K562 (cell line): Measurements from ENCODE around the gene ANKRD65. TPM values are rescaled to one million over a fixed set of nuclear protein-coding genes. Genes with fewer than 3 reads are reported as not detected.

Source experiments
- ATAC-seq: fragments of 200-7000 bp; cut with Tn5 transposase; 3 replicates; pipeline ENCODE4 v1.9.1; 2020; ENCODE audit warnings: moderate library complexity
- BruUV-seq: library from RNA; stranded (reverse); fragments of 400-500 nt; replicated peaks from 2 replicates; lab custom pipeline; 2021; lab: Mats Ljungman, UMichigan
- CTCF ChIA-PET: fragments of 300-600 bp; formaldehyde crosslinking; extraction: SDS; loops from one replicate; lab custom pipeline; 2021; ENCODE audit warnings: low intra/inter-chr PET ratio; lab: Yijun Ruan, JAX
- POLR2A ChIA-PET: fragments of 300-600, 350-650 bp; sonication (Branson Sonifier 250); formaldehyde crosslinking; extraction: SDS; loops from one replicate; lab custom pipeline; 2021; ENCODE audit warnings: antibody characterized with exemption, inconsistent platforms; lab: Yijun Ruan, JAX
- DNase-seq, 4 experiments: peaks; one replicate each; pipeline versions ENCODE4 v3.0.0 to v3.0.0-alpha.2; 2011 to 2018; ENCODE audit warnings: low spot score in 3 of 4, mixed read lengths in 3 of 4; ENCODE audit errors: extremely low read depth in 1 of 4
- FAIRE-seq: peaks from 2 replicates; lab custom pipeline; 2011; peaks lifted over from hg19 to GRCh38; lab: Jason Lieb, UNC
- H2AFZ ChIP-seq: 2 replicates; pipeline ENCODE4 v1.6.0; 2011; ENCODE audit warnings: low read depth, low read length, control low read depth, inconsistent platforms
- H3K27ac ChIP-seq: fragments of 200-600 bp; 3 replicates; pipeline ENCODE4 v1.8.0; 2011; ENCODE audit warnings: low read depth, mild to moderate bottlenecking, control low read depth, inconsistent platforms, low read length, moderate library complexity, mixed read lengths; ENCODE audit errors: extremely low read depth
- H3K27me3 ChIP-seq, 2 experiments: fragments of 300-600 bp in 1 of 2; 2 replicates in 1 of 2; 3 replicates in 1 of 2; pipeline versions ENCODE4 v1.6.0 to v1.8.0; 2011; ENCODE audit warnings: inconsistent platforms in 2 of 2, low read length in 2 of 2, mild to moderate bottlenecking in 1 of 2, mixed read lengths in 1 of 2, moderate library complexity in 1 of 2; ENCODE audit not compliant: control insufficient read depth in 2 of 2, insufficient read depth in 2 of 2
- H3K36me3 ChIP-seq: fragments of 300-600 bp; 3 replicates; pipeline ENCODE4 v1.8.0; 2011; ENCODE audit warnings: mild to moderate bottlenecking, low read length, inconsistent platforms; ENCODE audit not compliant: control insufficient read depth, insufficient read depth
- H3K4me1 ChIP-seq, 2 experiments: fragments of 200-600 bp in 1 of 2; replicated peaks in 1 of 2; 2 replicates in 1 of 2; 3 replicates in 1 of 2; pipeline versions ENCODE4 v1.5.1 to v1.8.0; 2011; ENCODE audit warnings: inconsistent platforms in 2 of 2, low read length in 2 of 2, mild to moderate bottlenecking in 1 of 2, mixed read lengths in 1 of 2, moderate library complexity in 1 of 2; ENCODE audit not compliant: control insufficient read depth in 2 of 2, insufficient read depth in 2 of 2
- H3K4me2 ChIP-seq: 2 replicates; pipeline ENCODE4 v1.6.1; 2011; ENCODE audit warnings: low read length, control low read depth, inconsistent platforms, mixed read lengths; ENCODE audit not compliant: insufficient read depth
- H3K4me3 ChIP-seq: fragments of 200-600 bp; sonication (generic), shearing (Covaris generic); 2 replicates; pipeline ENCODE4 v1.5.1; 2016; ENCODE audit warnings: control low read depth, inconsistent platforms
- H3K79me2 ChIP-seq: fragments of 200-600 bp; 3 replicates; pipeline ENCODE4 v1.8.0; 2011; ENCODE audit warnings: low read length, inconsistent platforms; ENCODE audit not compliant: control insufficient read depth, insufficient read depth
- H3K9ac ChIP-seq, 2 experiments: 2 replicates each; pipeline versions ENCODE4 v1.6.0 to v1.6.1; 2011; ENCODE audit warnings: low read depth in 2 of 2, low read length in 2 of 2, control low read depth in 1 of 2, inconsistent platforms in 1 of 2, mild to moderate bottlenecking in 1 of 2, mixed read lengths in 1 of 2; ENCODE audit not compliant: insufficient read depth in 1 of 2
- H3K9me1 ChIP-seq: one replicate; pipeline ENCODE4 v1.6.0; 2011; ENCODE audit warnings: inconsistent platforms, mild to moderate bottlenecking, low read length, moderate library complexity; ENCODE audit not compliant: control insufficient read depth, insufficient read depth
- H3K9me3 ChIP-seq: replicated peaks from 2 replicates; pipeline ENCODE4 v1.5.1; 2011; ENCODE audit warnings: low read depth, low read length, inconsistent platforms; ENCODE audit not compliant: control insufficient read depth, insufficient read depth
- H4K20me1 ChIP-seq: replicated peaks from 2 replicates; pipeline ENCODE4 v1.6.1; 2011; ENCODE audit warnings: low read length, inconsistent platforms, mixed read lengths; ENCODE audit not compliant: control insufficient read depth, insufficient read depth
- ADNP ChIP-seq: fragments of 200-800 bp; sonication (Bioruptor generic); IDR thresholded peaks from 2 replicates; pipeline ENCODE4 v1.6.1; 2016; ENCODE audit warnings: missing genetic modification characterization, missing compliant biosample characterization
- FOXA1 ChIP-seq: fragments of 450-650 bp; IDR thresholded peaks from 2 replicates; pipeline ENCODE4 v1.6.1; 2016; ENCODE audit warnings: mild to moderate bottlenecking, borderline replicate concordance
- GTF2A2 ChIP-seq: IDR thresholded peaks from 2 replicates; pipeline ENCODE4 v1.6.1; 2016; ENCODE audit warnings: mild to moderate bottlenecking, missing genetic modification characterization, missing compliant biosample characterization
- NRF1 ChIP-seq, 2 experiments: fragments of 450-650 bp; IDR thresholded peaks in 1 of 2; conservative IDR thresholded peaks in 1 of 2; 2 replicates each; pipeline ENCODE4 v1.6.1; 2014; ENCODE audit warnings: mild to moderate bottlenecking in 2 of 2
- REST ChIP-seq, 2 experiments: fragments of 450-650 bp; formaldehyde crosslinking in 1 of 2; IDR thresholded peaks; 2 replicates each; pipeline versions ENCODE4 v1.4.0 to v1.6.1; 2014 to 2020; ENCODE audit warnings: mild to moderate bottlenecking in 2 of 2, borderline replicate concordance in 1 of 2, low read depth in 1 of 2
- ZMIZ1 ChIP-seq, 2 experiments: fragments of 150-350 bp in 1 of 2; IDR thresholded peaks; 2 replicates each; pipeline ENCODE4 v1.6.1; 2012 to 2016; ENCODE audit warnings: low read depth in 2 of 2, low read length in 2 of 2, mild to moderate bottlenecking in 1 of 2, moderate library complexity in 1 of 2
- ZNF263 ChIP-seq: sonication (generic); formaldehyde crosslinking; IDR thresholded peaks from 2 replicates; pipeline ENCODE4 v1.8.0; 2022; ENCODE audit warnings: mild to moderate bottlenecking, missing genetic modification reagents, borderline replicate concordance
- ZNF274 ChIP-seq: IDR thresholded peaks from 2 replicates; pipeline ENCODE4 v1.6.1; 2011; ENCODE audit warnings: low read depth, mild to moderate bottlenecking, low read length, moderate library complexity, borderline replicate concordance
- ZNF561 ChIP-seq: fragments of 450-650 bp; formaldehyde crosslinking; conservative IDR thresholded peaks from 2 replicates; pipeline ENCODE4 v1.4.0; 2020; ENCODE audit warnings: mild to moderate bottlenecking, moderate library complexity
- ZNF717 ChIP-seq: fragments of 250-450 bp; sonication (Bioruptor Pico); IDR thresholded peaks from 2 replicates; pipeline ENCODE4 v1.5.0; 2021
- ZNF764 ChIP-seq: fragments of 250-450 bp; sonication (Bioruptor Pico); IDR thresholded peaks from 2 replicates; pipeline ENCODE4 v1.4.0; 2020; ENCODE audit warnings: low read depth, mild to moderate bottlenecking, moderate library complexity
- WGBS: fragments of 100-300 bp; shearing (Covaris generic); methylation state at CpG from one replicate; pipeline ENCODE4 v1.1.6; 2016; ENCODE audit warnings: low coverage, mixed read lengths; ENCODE audit not compliant: insufficient coverage; ENCODE audit errors: missing lambda C conversion rate; 5-methylcytosine and 5-hydroxymethylcytosine counted together
- in situ Hi-C: fragments of 300-500 bp; cut with MboI; formaldehyde crosslinking; loops from 4 replicates; pipeline ENCODE4 v1.15.0; 2018; ENCODE audit warnings: inconsistent platforms, mixed read lengths
- intact Hi-C: fragments of 100-400 bp; cut with micrococcal nuclease; formaldehyde crosslinking; loops from 2 replicates; pipeline ENCODE4 v1.14.2; 2022
- polyA plus RNA-seq, 8 experiments: library from polyadenylated mRNA; depleted of rRNA in 4 of 8; stranded (reverse) in 5 of 8; unstranded in 3 of 8; fragments of >200 nt; fragmentation: Nextera tagmentation in 2 of 8; fragmentation: Illumina TruSeq in 1 of 8; extraction: Ambion mirVana in 2 of 8; extraction: Trizol in 1 of 8; gene quantifications; 2 replicates each; pipeline versions ENCODE4 v1.2.1 to v1.2.3, GENCODE V29; 2011 to 2014; ENCODE audit warnings: inconsistent platforms in 1 of 8, missing spikeins in 1 of 8
- total RNA-seq, 7 experiments: library from RNA; depleted of rRNA in 6 of 7; stranded (reverse); fragments of >200 nt in 6 of 7; fragmentation: Illumina TruSeq in 2 of 7; extraction: Trizol in 2 of 7; gene quantifications; 2 replicates each; pipeline versions ENCODE4 v1.2.1 to v1.2.3, GENCODE V29; 2011 to 2021; ENCODE audit warnings: low replicate concordance in 1 of 7

The ANKRD65 gene
- total and polyA plus RNA-seq, 9 of the 15 experiments (the other 6 are each of a cell fraction or from before 2014, with no cell fraction given): not detected

DNA sequence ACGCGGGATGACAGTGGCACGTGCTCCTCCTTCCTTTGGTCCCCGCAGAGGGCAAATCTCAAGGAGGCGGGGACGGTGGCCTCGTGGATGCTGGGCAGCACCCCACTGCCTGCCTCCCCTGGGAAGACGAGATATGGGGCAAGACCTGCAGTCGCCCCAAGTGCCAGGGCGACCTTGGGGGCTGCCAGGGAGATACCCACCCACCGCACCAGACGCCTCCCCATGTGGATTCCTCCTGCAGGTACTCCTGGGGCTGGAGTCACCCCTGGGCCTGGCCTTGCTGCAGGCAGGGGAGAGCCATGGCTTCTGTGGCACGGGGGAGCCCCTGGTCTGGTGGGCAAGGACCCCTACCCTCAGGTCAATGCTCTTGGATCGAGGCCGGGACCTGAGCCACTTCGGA is 40.2 kb downstream of the ANKRD65 start:
- Histone ChIP-seq H3K79me2 (peaks cover 4% of the 10 kb centered on the region; the same call in 1 of the 3 replicates), H4K20me1 (no peaks in the 10 kb centered on the region), H2AFZ (no peak overlapping the region), H3K9me1 (no peaks in the 10 kb centered on the region), H3K4me1 (peaks cover 5 to 31% of the 10 kb centered on the region in 2 experiments; a peak in 3 of 5 replicates), H3K9me3 (peaks cover 2% of the 10 kb centered on the region; the same call in 1 of the 2 replicates), H3K9ac (peak overlapping the region in 1 of 2 experiments; percentile 60; a peak in 1 of 4 replicates), H3K4me3 (no peak overlapping the region), H3K4me2 (no peak overlapping the region), H3K27ac (no peak overlapping the region), H3K27me3 (no peaks in the 10 kb centered on the region), H3K36me3 (peaks cover 9% of the 10 kb centered on the region; the same call in 2 of the 3 replicates)
- DNase-seq (no peak), ATAC-seq (no peak), FAIRE-seq (no peak)
- intact Hi-C loops: no loop called here
- no peak for TF ChIP-seq FOXA1
- no peak for TF ChIP-seq ZNF263
- TF ChIP-seq ADNP (tag): no peak
- TF ChIP-seq NRF1 (conservative IDR thresholded peaks at IDR 0.05 in 1 of 2, IDR thresholded peaks at IDR 0.05 in 1 of 2): no peak
- no peak for TF ChIP-seq ZNF561 (CRISPR knock-in tag)
- TF ChIP-seq GTF2A2 (tag): no peak
- TF ChIP-seq REST (IDR thresholded peaks at IDR 0.05; ENCODE audit: borderline replicate concordance): no peak
- TF ChIP-seq REST (CRISPR knock-in tag; IDR thresholded peaks at IDR 0.05; ENCODE audit: low read depth): no peak
- no peak for TF ChIP-seq ZMIZ1 (IDR thresholded peaks at IDR 0.05; ENCODE audit: low read depth in 2 of 2, low read length in 2 of 2)
- TF ChIP-seq ZNF274: no peak
- TF ChIP-seq ZNF717 (CRISPR knock-in tag): no peak
- TF ChIP-seq ZNF764 (CRISPR knock-in tag): no peak
- CTCF ChIA-PET: no interaction called here
- POLR2A ChIA-PET: interaction anchor here (0.9 to 2.2 kb wide), 2 partner anchors 9 to 18 kb away, joined by 3 to 4 read pairs; partner anchors contain the start of gene CCNL2
- BruUV-seq: no TSS peak
- in situ Hi-C loops: no loop called here
- 94% methylated on average over 13 of the region's 16 CpGs for WGBS
